Frontal cortex (tissue), 4 donors: ENCODE results near the gene ATRX. TPM values are rescaled to one million over a fixed set of nuclear protein-coding genes. Genes with fewer than 3 reads are reported as not detected.
"Not testable (repeated sequence)": the region's sequence is repeated elsewhere in the genome, so short reads cannot be mapped to it uniquely, and the experiment has no call there.

ENCODE experiments used
- DNase-seq, 2 donors: peaks; one replicate each; pipeline ENCODE4 v3.0.0; 2012; ENCODE audit warnings: low spot score in 2 of 2
- FAIRE-seq: peaks from 2 replicates; lab custom pipeline; 2012; peaks lifted over from hg19 to GRCh38; lab: Jason Lieb, UNC
- total RNA-seq: library from RNA; depleted of rRNA; stranded (reverse); fragments of >200 nt; gene quantifications from one replicate; pipeline ENCODE4 v1.2.3, GENCODE V29; 2014
- donor health status: control.
- donor health status: control.
- donor health status: control.

ATRX gene
- 229 TPM for total RNA-seq

- peak; percentile 58 to 61 for DNase-seq
- FAIRE-seq, result no peak
Observed at GRCh38 chrX:77785486-77786364, at the start of gene ATRX. Gene ATRX (minus strand): TSS chrX:77786216. CDS start chrX:77786001, 215 bp downstream.

GRCh38 chrX:77831544-77831943 lies 45.5 kb upstream of the ATRX start:
- not testable (repeated sequence) for FAIRE-seq, DNase-seq

- FAIRE-seq, DNase-seq: not testable (repeated sequence)
Observed at GRCh38 chrX:77821989-77822388, 36.0 kb upstream of the ATRX start.

- no peak for DNase-seq
Observed at GRCh38 chrX:77820091-77820727, 34.2 kb upstream of the ATRX start.

GRCh38 chrX:77814210-77814609 lies 28.2 kb upstream of the ATRX start:
- FAIRE-seq, result no peak
- no peak for DNase-seq

More at GRCh38 chrX:77820091-77820727, 34.2 kb upstream of the ATRX start:
- no peak for FAIRE-seq

- DNase-seq (no peak), FAIRE-seq (no peak)
Observed at GRCh38 chrX:77802201-77802600, 16.2 kb upstream of the ATRX start.

GRCh38 chrX:77795124-77795523 lies 9.1 kb upstream of the ATRX start:
- DNase-seq, result no peak
- FAIRE-seq, result no peak

GRCh38 chrX:77793946-77794345 lies 7.9 kb upstream of the ATRX start:
- DNase-seq, result no peak
- FAIRE-seq, result no peak

- FAIRE-seq (no peak), DNase-seq (no peak)
Observed at GRCh38 chrX:77788050-77788449, 2.0 kb upstream of the ATRX start.

GRCh38 chrX:77786365-77786680 lies 307 bp upstream of the ATRX start:
- FAIRE-seq (no peak), DNase-seq (no peak)

GRCh38 chrX:77779695-77780094 lies 6.3 kb downstream of the ATRX start:
- no peak for FAIRE-seq
- DNase-seq, result no peak

GRCh38 chrX:77776659-77777058 lies 9.4 kb downstream of the ATRX start:
- no peak for DNase-seq
- no peak for FAIRE-seq

- FAIRE-seq (no peak), DNase-seq (no peak)
Observed at GRCh38 chrX:77771601-77772000, 14.4 kb downstream of the ATRX start.

- DNase-seq, result no peak
- FAIRE-seq, result no peak
Observed at GRCh38 chrX:77768787-77769186, 17.2 kb downstream of the ATRX start.

GRCh38 chrX:77766212-77766611 lies 19.8 kb downstream of the ATRX start:
- DNase-seq, FAIRE-seq: not testable (repeated sequence)

GRCh38 chrX:77755561-77755960 lies 30.5 kb downstream of the ATRX start:
- FAIRE-seq (no peak), DNase-seq (no peak)

GRCh38 chrX:77753942-77754341 lies 32.1 kb downstream of the ATRX start:
- FAIRE-seq, DNase-seq: not testable (repeated sequence)

- FAIRE-seq (no peak), DNase-seq (no peak)
Observed at GRCh38 chrX:77749695-77750094, 36.3 kb downstream of the ATRX start.

- no peak for FAIRE-seq
- no peak for DNase-seq
Observed at GRCh38 chrX:77743720-77744119, 42.3 kb downstream of the ATRX start.

GRCh38 chrX:77742788-77743476 lies 43.1 kb downstream of the ATRX start:
- FAIRE-seq (no peak), DNase-seq (no peak)
